ENCODE data around the gene MBP.

Gene MBP

DNA sequence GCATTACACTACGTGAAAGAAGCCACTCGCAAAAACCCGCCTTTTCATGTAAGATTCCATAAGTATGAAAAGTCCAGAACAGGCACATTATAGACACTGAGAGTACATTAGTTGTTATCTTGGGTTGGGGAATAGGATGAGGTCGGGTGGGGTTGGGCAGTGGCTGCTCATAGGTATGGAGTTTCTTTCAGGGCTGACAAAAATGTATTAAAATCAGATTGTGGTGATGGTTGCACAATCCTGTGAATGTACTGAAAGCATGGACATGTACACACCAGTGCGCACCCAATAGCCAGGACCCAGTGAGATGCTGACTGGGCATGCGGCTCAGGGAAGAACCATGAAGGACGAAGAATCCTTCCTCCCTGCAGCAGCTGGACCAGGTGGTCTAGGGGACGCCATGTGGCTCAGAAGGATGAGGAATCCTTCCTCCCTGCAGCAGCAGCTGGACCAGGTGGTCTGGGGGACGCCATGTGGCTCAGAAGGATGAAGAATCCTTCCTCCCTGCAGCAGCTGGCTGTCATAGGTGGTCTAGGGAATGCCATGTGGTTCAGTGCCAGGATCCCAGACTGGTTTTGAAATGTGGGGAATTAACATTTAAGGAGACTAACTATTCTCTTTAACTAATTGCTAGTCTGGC is 50.1 kb downstream of the MBP start:
- no peak for DNase-seq (ENCODE audit: low spot score)

- DNase-seq (ENCODE audit: low spot score): peak; percentile 47
Measured at GRCh38 chr18:77081390-77081778, 51.2 kb downstream of the MBP start.

DNA sequence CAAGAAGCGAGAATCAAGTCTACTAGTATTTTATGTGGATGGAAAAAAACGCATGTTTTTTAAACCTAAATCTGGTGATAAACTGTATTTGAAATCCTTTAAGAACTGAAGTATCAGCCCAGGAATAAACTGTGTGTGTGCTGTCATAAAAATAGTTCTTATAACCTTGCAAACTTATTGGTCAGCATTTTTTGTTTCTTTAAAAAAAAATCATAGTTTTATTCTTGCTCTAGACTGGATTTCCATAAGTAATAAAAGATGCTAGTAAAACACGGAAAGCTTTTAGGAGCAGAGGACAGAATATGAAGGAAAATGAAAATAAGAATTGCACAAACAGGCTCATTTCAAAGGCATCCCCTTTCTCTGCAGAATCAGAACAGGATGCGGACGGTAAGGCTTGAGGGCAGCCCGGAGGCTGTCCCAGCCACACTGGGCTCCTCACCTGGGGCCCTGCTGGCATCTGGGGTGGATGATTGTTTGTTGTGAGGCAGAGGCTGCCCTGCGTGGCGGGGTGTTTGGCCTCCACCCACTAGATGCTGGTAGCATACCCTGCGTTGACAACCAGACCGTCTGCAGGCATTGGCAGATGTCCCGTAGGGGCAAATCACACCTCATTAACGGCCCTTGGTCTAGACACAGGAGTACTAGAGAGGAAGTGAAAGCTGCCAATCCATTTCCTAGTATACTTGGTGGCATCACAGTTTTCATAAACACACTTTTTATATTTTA is 52.5 kb downstream of the MBP start:
- DNase-seq (ENCODE audit: low spot score): no peak

DNA sequence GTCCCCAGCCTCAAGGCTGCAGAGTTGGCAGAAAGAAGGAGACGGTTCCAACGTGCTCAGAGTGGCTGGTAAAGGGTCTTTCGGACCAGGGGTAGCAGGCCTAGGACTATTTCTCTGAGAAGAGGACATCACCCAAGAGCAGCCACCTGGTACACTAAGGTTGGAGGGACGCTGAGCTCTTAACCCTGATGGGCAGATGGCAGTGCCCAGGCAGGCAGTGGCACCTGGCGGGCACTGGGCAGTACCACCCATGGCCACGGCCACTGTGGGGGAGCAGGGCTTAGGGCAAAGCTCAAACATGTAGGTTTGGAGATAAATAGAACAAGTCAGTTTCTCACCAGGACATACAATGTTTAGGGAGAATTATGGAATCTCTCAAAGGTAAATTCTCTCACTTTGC is 53.5 kb downstream of the MBP start:
- DNase-seq (ENCODE audit: low spot score): no peak

GRCh38 chr18:77078690-77079070 is 53.9 kb downstream of the MBP start:
- no peak for DNase-seq (ENCODE audit: low spot score)

DNA sequence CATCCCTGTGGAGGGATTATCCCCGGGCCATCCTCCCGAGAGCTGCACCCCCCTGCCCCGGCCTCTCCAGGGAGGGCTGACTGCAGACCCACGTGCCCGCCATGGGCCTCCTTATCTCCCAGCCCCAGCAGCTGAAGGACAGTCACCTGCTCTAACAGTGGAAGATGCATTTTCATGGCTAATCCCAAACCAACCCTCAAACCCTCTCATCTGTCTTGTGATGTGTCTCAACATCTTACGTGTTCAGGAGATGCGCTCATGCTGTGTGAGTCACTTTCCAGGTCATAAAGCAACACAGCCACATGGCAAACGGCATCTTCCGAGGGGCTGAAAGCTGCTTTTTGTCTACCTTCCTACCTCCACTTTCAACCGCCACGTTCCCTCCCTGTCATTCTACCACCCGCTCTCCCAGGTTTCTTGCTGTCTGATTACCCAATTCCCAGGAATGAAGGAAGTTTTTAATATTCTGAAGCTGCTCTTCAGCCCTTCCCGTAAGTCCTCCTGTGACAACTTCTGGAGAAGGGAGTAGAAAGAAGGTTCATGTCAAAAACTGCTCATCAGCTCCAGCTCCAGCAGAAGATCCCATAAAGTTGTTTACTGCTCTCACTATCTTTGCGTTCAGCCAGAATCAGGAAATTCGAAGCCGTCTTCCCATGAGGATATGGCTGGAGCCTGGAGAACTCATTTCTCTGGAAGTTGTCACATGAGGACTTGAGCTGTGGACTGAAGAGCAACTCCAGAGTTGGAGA is 54.5 kb downstream of the MBP start:
- peak; percentile 26 for DNase-seq (ENCODE audit: low spot score)

DNA sequence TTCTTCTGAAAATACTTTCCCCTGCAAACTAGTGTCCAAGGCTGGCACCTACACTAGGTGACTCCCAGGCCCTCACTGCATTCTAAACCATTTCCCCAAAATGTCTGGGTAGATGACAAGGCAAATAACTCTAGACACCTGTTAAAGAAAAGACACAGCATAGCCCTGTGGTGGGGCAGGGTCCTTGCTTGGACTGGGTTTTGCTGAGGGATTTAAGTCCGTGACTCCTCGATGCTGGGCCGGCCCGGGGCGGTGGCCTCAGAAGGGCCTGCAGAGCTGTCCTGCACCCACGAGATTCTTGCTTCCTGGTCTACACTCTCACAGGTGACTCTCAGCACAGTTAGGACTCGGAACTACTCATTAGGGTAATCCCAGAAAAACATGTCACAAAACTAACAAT is 55.2 kb downstream of the MBP start:
- no peak for DNase-seq (ENCODE audit: low spot score)

GRCh38 chr18:77076111-77076510 is 56.5 kb downstream of the MBP start:
- DNase-seq (ENCODE audit: low spot score): no peak

DNA sequence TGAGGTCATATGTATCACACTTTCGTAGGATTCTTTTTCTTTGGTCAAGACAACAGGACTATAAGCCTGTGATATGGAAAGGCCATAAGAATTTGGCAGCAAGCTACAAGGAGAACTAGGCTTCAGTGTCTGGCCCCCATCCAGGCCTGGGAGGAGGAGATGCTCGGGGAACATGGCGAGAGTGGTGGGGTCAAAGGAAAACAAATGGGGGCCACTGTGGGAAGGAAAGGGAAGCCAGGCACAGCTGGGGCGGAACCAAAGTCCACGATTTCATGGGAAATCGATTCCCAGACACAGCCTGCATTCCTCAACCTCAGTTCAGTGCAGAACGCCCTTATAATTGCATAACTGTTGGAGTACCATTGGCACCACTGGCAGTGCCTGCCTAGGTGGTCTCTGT is 58.2 kb downstream of the MBP start:
- DNase-seq (ENCODE audit: low spot score): no peak

- no peak for DNase-seq (ENCODE audit: low spot score)
Measured at GRCh38 chr18:77073336-77074093, 59.1 kb downstream of the MBP start.

- DNase-seq (ENCODE audit: low spot score): no peak
Measured at GRCh38 chr18:77072566-77072965, 60.0 kb downstream of the MBP start.

- peak; percentile 68 for DNase-seq (ENCODE audit: low spot score)
Measured at GRCh38 chr18:77071711-77072292, 60.8 kb downstream of the MBP start.

DNA sequence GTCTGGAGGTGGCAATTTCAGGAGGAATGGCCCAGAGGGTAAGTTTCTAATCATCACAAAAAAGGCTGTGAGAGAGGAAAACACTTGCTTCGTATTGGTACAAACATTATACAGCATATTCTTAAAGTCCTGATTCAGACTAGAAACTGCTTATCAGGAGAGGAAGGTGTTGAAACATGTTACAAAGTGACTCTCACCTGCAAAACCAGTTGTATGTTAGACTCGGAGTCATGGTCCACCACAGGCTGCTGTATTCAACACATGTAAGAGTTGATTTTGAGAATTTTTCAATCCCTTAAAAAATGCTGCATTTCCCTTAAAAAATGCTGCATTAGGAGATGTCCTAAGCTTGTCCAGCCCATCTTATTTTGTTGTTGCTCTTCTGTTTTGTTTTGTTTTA is 61.5 kb downstream of the MBP start:
- DNase-seq (ENCODE audit: low spot score): no peak

DNA sequence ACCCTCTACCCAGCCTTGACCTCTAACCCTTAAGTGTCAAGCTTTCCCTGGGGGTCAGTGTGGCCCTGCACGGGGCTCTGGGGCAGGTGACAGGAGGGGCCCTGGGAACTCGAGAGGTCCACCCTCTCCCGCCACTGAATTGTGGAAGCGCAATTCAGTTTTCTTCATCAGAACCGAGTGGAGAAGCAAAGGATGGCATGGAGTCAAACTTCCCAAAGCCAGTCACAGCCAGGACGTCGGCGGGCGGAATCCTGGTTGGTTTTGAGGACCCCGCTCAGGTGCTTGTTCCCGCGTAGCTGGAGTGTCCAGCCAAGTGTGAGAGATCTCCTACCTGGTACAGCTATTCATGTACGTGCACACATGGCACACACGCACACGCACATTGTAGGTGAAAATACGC is 62.0 kb downstream of the MBP start:
- no peak for DNase-seq (ENCODE audit: low spot score)

DNA sequence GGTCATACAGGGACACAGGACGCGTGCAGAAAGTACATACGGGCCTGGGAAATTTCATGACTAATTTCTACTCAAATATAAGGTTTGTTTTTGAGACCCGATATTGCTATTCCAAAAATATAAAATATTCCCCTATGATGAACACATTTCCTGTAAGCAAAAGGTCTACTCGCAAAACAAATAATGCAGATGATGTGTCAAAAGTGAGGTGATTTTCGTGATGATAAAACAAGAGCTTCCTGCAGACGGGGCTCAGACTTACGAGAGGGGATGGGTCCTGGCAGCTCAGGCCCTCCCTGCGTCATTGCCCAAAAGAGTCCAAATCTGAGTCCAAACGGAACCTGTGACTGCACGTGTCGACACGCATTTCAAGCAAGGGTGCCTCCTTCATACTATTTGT is 62.7 kb downstream of the MBP start:
- DNase-seq (ENCODE audit: low spot score): no peak

DNA sequence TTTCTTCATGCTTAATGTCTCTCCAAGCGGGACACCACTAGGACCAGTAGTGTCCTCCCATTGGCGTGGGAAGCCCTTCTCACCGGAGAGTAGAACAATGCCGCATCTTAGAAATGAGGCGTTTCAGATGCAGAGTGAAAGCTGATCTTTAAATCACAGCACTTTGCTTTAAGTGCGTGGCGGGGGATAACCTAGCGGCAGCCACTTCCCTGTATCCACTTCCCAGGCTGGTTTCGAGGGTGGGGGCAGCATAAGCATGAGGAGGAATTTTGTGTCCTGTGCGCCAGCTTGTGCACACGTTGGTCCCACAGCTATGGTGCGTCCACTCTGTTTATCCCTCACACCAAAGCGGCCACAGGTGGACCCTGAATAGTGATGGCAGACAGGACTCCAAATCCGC is 63.1 kb downstream of the MBP start:
- no peak for DNase-seq (ENCODE audit: low spot score)

DNA sequence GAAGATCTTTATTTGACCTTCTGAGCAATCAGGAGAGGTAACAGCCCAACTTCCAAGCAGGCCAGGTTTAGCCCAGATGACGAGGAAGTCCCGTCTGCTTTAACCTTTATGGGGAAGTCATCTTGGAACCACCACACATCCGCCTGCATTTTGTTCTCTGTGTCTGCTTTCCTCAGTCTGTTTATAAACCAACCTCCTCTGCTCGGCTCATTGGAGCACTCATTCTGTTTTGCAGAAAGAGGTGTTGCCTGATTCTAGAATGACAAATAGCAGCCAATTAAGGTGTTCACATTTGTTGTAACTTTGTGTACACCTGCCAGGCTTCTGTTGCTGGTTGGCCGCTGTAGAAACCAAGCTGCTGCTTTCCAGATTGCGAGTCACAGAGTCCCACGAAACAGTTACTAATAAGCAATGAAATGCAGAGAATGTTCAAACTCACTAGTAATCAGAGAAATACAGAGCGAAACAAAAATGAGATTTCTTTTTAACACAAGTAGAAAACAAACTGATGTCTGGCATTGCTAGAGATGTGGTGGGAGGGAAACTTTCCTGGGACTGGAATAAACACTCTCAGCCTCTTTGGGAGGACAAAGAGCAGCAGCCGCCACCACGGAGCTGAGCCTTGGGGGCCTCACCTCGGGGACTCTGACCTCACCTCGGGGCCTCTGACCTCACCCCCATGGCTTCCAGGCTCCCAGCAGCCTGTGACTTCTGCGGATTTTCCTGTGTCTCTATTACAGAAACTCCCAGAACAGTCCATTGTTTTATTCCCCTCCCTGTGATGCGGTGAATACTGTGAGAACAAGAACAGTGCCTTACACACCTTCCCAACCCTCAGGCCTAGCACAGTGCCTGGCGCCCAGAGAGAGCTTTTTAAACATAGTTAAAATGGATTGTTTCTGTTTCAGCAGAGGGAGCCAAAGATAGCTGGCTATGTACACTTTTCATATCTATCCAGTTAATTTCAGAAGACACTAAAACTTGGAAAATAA is 64.0 kb downstream of the MBP start:
- DNase-seq (ENCODE audit: low spot score): peak; percentile 37

- DNase-seq (ENCODE audit: low spot score): peak; percentile 82
Measured at GRCh38 chr18:77067291-77068061, 65.1 kb downstream of the MBP start.

DNA sequence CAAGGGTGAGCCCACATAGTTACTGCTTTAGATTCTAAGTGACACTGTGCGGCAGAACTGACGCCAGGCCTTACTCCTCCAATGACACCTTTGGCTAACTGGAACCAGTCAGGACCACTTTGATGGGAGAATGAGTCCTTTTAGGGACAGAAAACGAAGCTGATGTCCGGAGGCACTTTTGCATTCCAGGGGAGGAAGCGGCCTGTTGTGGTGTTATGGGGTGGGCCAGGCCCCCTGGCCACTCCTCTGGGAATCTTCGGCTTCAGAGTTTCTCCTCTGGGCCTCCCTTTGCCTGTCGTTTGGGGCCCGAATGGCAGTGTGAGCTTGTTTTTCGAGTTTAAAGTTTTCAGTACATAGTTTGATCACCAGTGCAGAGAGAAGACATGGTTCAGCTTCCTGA is 65.9 kb downstream of the MBP start:
- no peak for DNase-seq (ENCODE audit: low spot score)

DNA sequence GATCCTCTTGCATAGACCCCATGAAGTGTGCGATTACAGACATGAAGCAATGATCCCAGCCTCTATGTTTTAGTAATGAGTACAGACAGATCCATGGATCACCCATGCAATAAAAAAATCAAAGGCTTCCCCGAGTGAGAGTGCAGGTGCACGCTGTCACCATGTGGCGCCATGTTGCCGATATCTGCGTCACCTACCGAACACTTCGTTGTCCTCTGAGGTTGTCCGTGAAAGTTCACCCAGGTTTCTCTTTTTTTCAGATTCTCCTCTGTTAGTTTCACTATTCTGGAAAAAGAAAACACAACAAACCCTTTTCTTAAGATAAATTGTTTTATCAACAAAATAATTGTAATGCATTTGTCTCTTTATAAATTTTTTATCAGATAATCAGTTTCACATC is 66.5 kb downstream of the MBP start:
- no peak for DNase-seq (ENCODE audit: low spot score)

All from GM03348 (cell line).